Naive thymus-derived CD4-positive, alpha-beta T cell (primary cell): ENCODE measurements around the gene SEZ6L. TPM values are rescaled to one million over a fixed set of nuclear protein-coding genes. Genes with fewer than 3 reads are reported as not detected.

ENCODE experiments used
- ATAC-seq: fragments of 150-1000 bp; cut with Tn5 transposase; 2 replicates; pipeline ENCODE4 v1.10.0; 2021; ENCODE audit warnings: mild to moderate bottlenecking, moderate library complexity
- CTCF ChIA-PET: fragments of 350-600 bp; sonication (Branson Sonifier 250); formaldehyde crosslinking; loops from one replicate; lab custom pipeline; 2021; ENCODE audit warnings: antibody characterized with exemption; lab: Charles Lee
- POLR2A ChIA-PET: fragments of 350-600 bp; sonication (Branson Sonifier 250); formaldehyde crosslinking; loops from one replicate; lab custom pipeline; 2021; ENCODE audit warnings: antibody characterized with exemption, inconsistent platforms; lab: Charles Lee
- DNase-seq, 9 donors: peaks; one replicate each; pipeline versions ENCODE4 v3.0.0 to v3.0.0-alpha.2; 2020 to 2022; ENCODE audit warnings: mixed read lengths in 1 of 9
- H3K27ac ChIP-seq: one replicate; pipeline ENCODE4 v1.7.0; 2013; ENCODE audit warnings: mild to moderate bottlenecking, low read depth, low read length, moderate library complexity
- H3K27me3 ChIP-seq, 2 donors: one replicate each; pipeline ENCODE4 v1.7.0; 2013; ENCODE audit warnings: low read length in 2 of 2, mild to moderate bottlenecking in 2 of 2, moderate library complexity in 2 of 2; ENCODE audit not compliant: control insufficient read depth in 2 of 2, insufficient read depth in 2 of 2
- H3K36me3 ChIP-seq, 3 experiments: 1 replicate in 2 of 3; 2 replicates in 1 of 3; pipeline ENCODE4 v1.7.0; 2013; ENCODE audit warnings: low read length in 3 of 3, mild to moderate bottlenecking in 3 of 3, moderate library complexity in 1 of 3; ENCODE audit not compliant: insufficient read depth in 3 of 3, control insufficient read depth in 2 of 3
- H3K4me1 ChIP-seq, 2 donors: one replicate each; pipeline ENCODE4 v1.7.0; 2013; ENCODE audit warnings: low read length in 2 of 2, mild to moderate bottlenecking in 2 of 2, moderate library complexity in 1 of 2; ENCODE audit not compliant: control insufficient read depth in 2 of 2, insufficient read depth in 2 of 2
- H3K4me3 ChIP-seq: 2 replicates; pipeline ENCODE4 v1.7.0; 2013; ENCODE audit warnings: mild to moderate bottlenecking, low read length
- H3K9me3 ChIP-seq, 3 experiments: 1 replicate in 2 of 3; 2 replicates in 1 of 3; pipeline ENCODE4 v1.7.0; 2013; ENCODE audit warnings: low read length in 3 of 3; ENCODE audit not compliant: control insufficient read depth in 2 of 3
- H3K27ac Mint-ChIP-seq, 9 donors: one replicate each; pipeline ENCODE4 v1.8.0; 2020 to 2022; ENCODE audit warnings: mixed read lengths in 9 of 9, mild to moderate bottlenecking in 8 of 9, moderate library complexity in 5 of 9, inconsistent platforms in 2 of 9
- H3K27me3 Mint-ChIP-seq, 5 donors: one replicate each; pipeline ENCODE4 v1.8.0; 2021 to 2022; ENCODE audit warnings: mixed read lengths in 5 of 5, mild to moderate bottlenecking in 1 of 5
- H3K36me3 Mint-ChIP-seq, 5 donors: one replicate each; pipeline ENCODE4 v1.8.0; 2020 to 2022; ENCODE audit warnings: mixed read lengths in 5 of 5, mild to moderate bottlenecking in 3 of 5, inconsistent platforms in 1 of 5
- H3K4me1 Mint-ChIP-seq, 7 donors: one replicate each; pipeline ENCODE4 v1.8.0; 2020 to 2022; ENCODE audit warnings: mixed read lengths in 7 of 7, mild to moderate bottlenecking in 3 of 7, inconsistent platforms in 1 of 7
- H3K4me3 Mint-ChIP-seq, 10 donors: one replicate each; pipeline ENCODE4 v1.8.0; 2020 to 2022; ENCODE audit warnings: mild to moderate bottlenecking in 10 of 10, mixed read lengths in 10 of 10, moderate library complexity in 6 of 10, inconsistent platforms in 2 of 10
- H3K9me3 Mint-ChIP-seq, 11 donors: one replicate each; pipeline ENCODE4 v1.8.0; 2020 to 2022; ENCODE audit warnings: mixed read lengths in 11 of 11, mild to moderate bottlenecking in 4 of 11, inconsistent platforms in 1 of 11, moderate library complexity in 1 of 11
- intact Hi-C, 2 donors: fragments of 100-400 bp; cut with micrococcal nuclease; formaldehyde crosslinking; loops; one replicate each; pipeline ENCODE4 v1.15.1; 2023
- polyA plus RNA-seq, 2 donors: library from polyadenylated mRNA; unstranded; fragments of 300-500 nt; fragmentation: Illumina TruSeq; gene quantifications; one replicate each; pipeline ENCODE4 v1.2.3, GENCODE V29; 2021
- total RNA-seq, 6 experiments: library from RNA in 5 of 6; stranded (reverse) in 5 of 6; gene quantifications; 1 replicate in 5 of 6; 2 replicates in 1 of 6; pipeline ENCODE4 v1.2.3 and lab custom pipeline; 2021 to 2026

Gene SEZ6L
- total and polyA plus RNA-seq, 7 experiments from 2014 or later = 0.16 to 1.4 TPM; not detected in 5

DNA sequence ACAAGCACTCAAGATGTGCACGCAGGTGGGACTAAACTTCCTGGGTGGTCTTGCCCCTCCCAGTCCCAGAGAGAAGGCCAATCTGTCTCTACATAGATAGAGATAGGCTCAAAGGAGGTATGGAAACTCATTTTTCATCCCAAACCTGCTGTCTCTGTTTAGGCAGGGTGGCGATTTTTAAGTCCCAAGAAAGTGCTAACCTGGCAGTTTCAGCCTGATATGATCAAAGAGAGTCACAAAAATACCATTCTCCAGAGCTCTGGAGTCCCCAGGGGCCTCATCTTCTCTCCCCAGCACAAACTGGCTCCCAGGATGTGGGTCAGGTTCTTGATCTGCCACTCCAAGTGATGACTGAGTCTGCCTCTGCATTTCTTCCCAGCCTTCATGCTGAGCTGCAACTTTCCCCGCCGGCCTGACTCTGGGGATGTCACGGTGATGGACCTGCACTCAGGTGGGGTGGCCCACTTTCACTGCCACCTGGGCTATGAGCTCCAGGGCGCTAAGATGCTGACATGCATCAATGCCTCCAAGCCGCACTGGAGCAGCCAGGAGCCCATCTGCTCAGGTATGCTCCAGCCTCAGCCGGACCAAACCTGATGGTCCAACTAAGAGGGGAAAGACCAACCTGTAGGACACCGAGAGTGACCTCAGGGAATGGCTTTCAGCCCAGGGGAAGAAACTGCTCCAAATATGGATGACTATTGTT is 129.5 kb downstream of the SEZ6L start:
- Mint-ChIP-seq H3K27ac (no peak overlapping the region), H3K36me3 (peaks cover 0 to 7% (median 0%) of the 10 kb centered on the region in 5 donors), H3K4me3 (no peak overlapping the region), H3K4me1 (peaks cover 9 to 24% (median 14%) of the 10 kb centered on the region in 7 donors), H3K9me3 (peaks cover 0 to 7% (median 0%) of the 10 kb centered on the region in 11 donors), H3K27me3 (peaks cover 13 to 22% (median 18%) of the 10 kb centered on the region in 5 donors)
- H3K27me3 ChIP-seq = no peaks in the 10 kb centered on the region
- ChIA-PET POLR2A (no interaction called here), CTCF (no interaction called here)
- H3K4me1 ChIP-seq = peaks cover 5 to 10% of the 10 kb centered on the region in 2 donors
- no peaks in the 10 kb centered on the region for H3K9me3 ChIP-seq
- H3K27ac ChIP-seq = no peak overlapping the region
- no peaks in the 10 kb centered on the region for H3K36me3 ChIP-seq
- intact Hi-C loops = no loop called here
- DNase-seq (no peak), ATAC-seq (no peak)
- no peak overlapping the region for H3K4me3 ChIP-seq

- Mint-ChIP-seq H3K4me1 (peaks cover 0 to 1% (median 0%) of the 10 kb centered on the region in 7 donors), H3K27ac (no peak overlapping the region), H3K9me3 (peaks cover 0 to 2% (median 0%) of the 10 kb centered on the region in 11 donors), H3K27me3 (peaks cover 34 to 41% (median 39%) of the 10 kb centered on the region in 5 donors), H3K4me3 (no peak overlapping the region), H3K36me3 (no peaks in the 10 kb centered on the region)
- ChIA-PET POLR2A (no interaction called here), CTCF (no interaction called here)
- no peaks in the 10 kb centered on the region for H3K36me3 ChIP-seq
- ATAC-seq (no peak), DNase-seq (no peak)
- no peak overlapping the region for H3K27ac ChIP-seq
- H3K4me1 ChIP-seq = no peaks in the 10 kb centered on the region
- H3K4me3 ChIP-seq = no peak overlapping the region
- intact Hi-C loops = no loop called here
- H3K27me3 ChIP-seq = peaks cover 0 to 3% of the 10 kb centered on the region in 2 donors
- no peaks in the 10 kb centered on the region for H3K9me3 ChIP-seq
These were observed 133.5 kb downstream of the SEZ6L start for GRCh38 chr22:26302726-26303125.

DNA sequence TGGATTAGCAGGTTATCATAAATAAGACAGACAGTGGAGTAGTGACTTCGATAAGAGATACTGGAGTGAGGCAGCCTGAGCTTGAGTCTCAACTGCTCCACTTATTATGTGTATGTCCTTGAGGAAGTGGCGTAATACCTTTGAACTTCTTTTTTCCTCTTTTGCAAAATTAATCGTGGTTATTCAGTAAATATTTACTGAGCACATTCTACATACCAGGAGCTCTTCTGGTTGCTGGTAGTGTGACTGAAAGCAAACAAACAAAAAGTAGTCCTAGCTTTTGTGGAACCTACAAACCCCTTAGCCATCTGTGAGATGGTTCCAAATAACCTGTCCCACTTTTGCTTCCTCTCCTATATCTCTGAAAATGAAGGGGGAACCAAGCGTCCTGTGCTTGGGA is 134.2 kb downstream of the SEZ6L start:
- ATAC-seq = no peak
- CTCF ChIA-PET = no interaction called here

GRCh38 chr22:26304730-26305129 is 135.5 kb downstream of the SEZ6L start:
- H3K27me3 Mint-ChIP-seq = peaks cover 43 to 57% (median 49%) of the 10 kb centered on the region in 5 donors
- no peaks in the 10 kb centered on the region for H3K9me3 Mint-ChIP-seq
- Histone ChIP-seq H3K4me3 (no peak overlapping the region), H3K27ac (no peak overlapping the region), H3K4me1 (no peaks in the 10 kb centered on the region), H3K9me3 (no peaks in the 10 kb centered on the region), H3K36me3 (no peaks in the 10 kb centered on the region), H3K27me3 (peaks cover 0 to 3% of the 10 kb centered on the region in 2 donors)
- POLR2A ChIA-PET = no interaction called here
- no peak overlapping the region for H3K27ac Mint-ChIP-seq
- no peaks in the 10 kb centered on the region for H3K36me3 Mint-ChIP-seq
- CTCF ChIA-PET = no interaction called here
- ATAC-seq (no peak), DNase-seq (no peak)
- no peaks in the 10 kb centered on the region for H3K4me1 Mint-ChIP-seq
- H3K4me3 Mint-ChIP-seq = no peak overlapping the region
- intact Hi-C loops = no loop called here

More for the DNA sequence above, 134.2 kb downstream of the SEZ6L start:
- Mint-ChIP-seq H3K4me1 (no peaks in the 10 kb centered on the region), H3K36me3 (no peaks in the 10 kb centered on the region), H3K9me3 (peaks cover 0 to 1% (median 0%) of the 10 kb centered on the region in 11 donors), H3K27me3 (peaks cover 39 to 48% (median 40%) of the 10 kb centered on the region in 5 donors), H3K4me3 (no peak overlapping the region), H3K27ac (no peak overlapping the region)
- no peak overlapping the region for H3K4me3 ChIP-seq
- no peaks in the 10 kb centered on the region for H3K36me3 ChIP-seq
- H3K27me3 ChIP-seq = peaks cover 0 to 3% of the 10 kb centered on the region in 2 donors
- POLR2A ChIA-PET = no interaction called here
- DNase-seq = no peak
- no peak overlapping the region for H3K27ac ChIP-seq
- intact Hi-C loops = no loop called here
- no peaks in the 10 kb centered on the region for H3K9me3 ChIP-seq
- H3K4me1 ChIP-seq = no peaks in the 10 kb centered on the region

DNA sequence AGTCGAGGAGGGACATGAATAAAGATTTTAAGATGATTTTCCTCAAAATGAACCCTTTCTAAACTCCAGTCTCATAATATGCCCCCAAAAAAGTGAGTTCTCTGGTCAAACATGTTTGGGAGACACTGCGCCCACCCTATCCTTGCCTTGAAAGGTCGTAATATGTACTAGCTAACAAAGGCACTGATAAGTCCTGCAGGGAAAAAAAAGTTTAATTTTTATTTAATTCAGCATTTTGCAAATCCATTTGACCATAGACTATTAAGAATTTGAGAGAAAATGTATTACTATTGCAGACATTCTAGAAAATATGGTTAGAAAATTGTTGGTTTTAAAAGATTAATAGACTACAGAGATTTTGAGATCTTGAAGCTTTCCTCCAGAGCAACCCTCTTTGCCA is 139.2 kb downstream of the SEZ6L start:
- Mint-ChIP-seq H3K4me1 (no peaks in the 10 kb centered on the region), H3K27ac (no peak overlapping the region), H3K4me3 (no peak overlapping the region), H3K27me3 (peaks cover 25 to 47% (median 35%) of the 10 kb centered on the region in 5 donors), H3K36me3 (no peaks in the 10 kb centered on the region), H3K9me3 (no peaks in the 10 kb centered on the region)
- ChIA-PET POLR2A (no interaction called here), CTCF (no interaction called here)
- H3K4me3 ChIP-seq = no peak overlapping the region
- peaks cover 0 to 3% of the 10 kb centered on the region in 2 donors for H3K27me3 ChIP-seq
- ATAC-seq (no peak), DNase-seq (no peak)
- intact Hi-C loops = no loop called here
- no peaks in the 10 kb centered on the region for H3K36me3 ChIP-seq
- no peak overlapping the region for H3K27ac ChIP-seq
- H3K9me3 ChIP-seq = no peaks in the 10 kb centered on the region
- no peaks in the 10 kb centered on the region for H3K4me1 ChIP-seq

- ATAC-seq (no peak), DNase-seq (no peak)
- Histone ChIP-seq H3K4me1 (no peaks in the 10 kb centered on the region), H3K4me3 (no peak overlapping the region), H3K36me3 (no peaks in the 10 kb centered on the region), H3K27ac (no peak overlapping the region), H3K27me3 (no peaks in the 10 kb centered on the region), H3K9me3 (no peaks in the 10 kb centered on the region)
- Mint-ChIP-seq H3K27me3 (peaks cover 22 to 45% (median 33%) of the 10 kb centered on the region in 5 donors), H3K4me1 (no peaks in the 10 kb centered on the region), H3K4me3 (no peak overlapping the region), H3K9me3 (peaks cover 0 to 1% (median 0%) of the 10 kb centered on the region in 11 donors), H3K27ac (no peak overlapping the region), H3K36me3 (no peaks in the 10 kb centered on the region)
- POLR2A ChIA-PET = no interaction called here
- CTCF ChIA-PET = no interaction called here
- intact Hi-C loops = no loop called here
These were observed 141.4 kb downstream of the SEZ6L start for GRCh38 chr22:26310616-26311015.

- no peak overlapping the region for H3K4me3 ChIP-seq
- no peaks in the 10 kb centered on the region for H3K9me3 ChIP-seq
- H3K9me3 Mint-ChIP-seq = peaks cover 0 to 2% (median 0%) of the 10 kb centered on the region in 11 donors
- H3K4me3 Mint-ChIP-seq = no peak overlapping the region
- no peak overlapping the region for H3K27ac Mint-ChIP-seq
- H3K4me1 ChIP-seq = no peaks in the 10 kb centered on the region
- peaks cover 15 to 42% (median 25%) of the 10 kb centered on the region in 5 donors for H3K27me3 Mint-ChIP-seq
- no peaks in the 10 kb centered on the region for H3K27me3 ChIP-seq
- no peak for ATAC-seq
- H3K4me1 Mint-ChIP-seq = no peaks in the 10 kb centered on the region
- no peaks in the 10 kb centered on the region for H3K36me3 Mint-ChIP-seq
- POLR2A ChIA-PET = no interaction called here
- DNase-seq = no peak
- no peak overlapping the region for H3K27ac ChIP-seq
- H3K36me3 ChIP-seq = no peaks in the 10 kb centered on the region
- CTCF ChIA-PET = no interaction called here
- intact Hi-C loops = no loop called here
These were observed 144.0 kb downstream of the SEZ6L start for GRCh38 chr22:26313291-26313690.
